ENCODE results near the gene PGAP3.
"Not testable (repeated sequence)": the region's sequence is repeated elsewhere in the genome, so short reads cannot be mapped to it uniquely, and the experiment has no call there.

Gene PGAP3

DNA sequence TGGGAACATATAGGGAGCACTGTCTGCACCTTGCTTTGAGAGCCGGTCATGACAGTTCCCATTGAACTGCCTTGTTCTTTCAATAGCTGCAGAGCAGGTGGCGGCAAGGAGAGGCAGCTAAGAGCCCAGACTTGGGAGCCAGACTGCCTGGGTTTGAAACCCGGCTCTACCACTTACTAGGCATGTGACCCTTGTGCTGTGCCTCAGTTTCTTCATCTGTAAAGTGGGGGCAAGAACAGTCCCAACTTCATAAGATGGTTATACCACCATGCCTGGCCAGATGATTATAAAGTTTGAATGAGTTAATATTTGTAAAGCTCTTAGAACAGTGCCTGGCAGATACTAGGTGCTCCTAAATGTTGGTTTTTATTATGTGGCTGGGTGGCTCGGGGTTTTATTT lies 26.4 kb upstream of the PGAP3 start:
- no peak for DNase-seq

GRCh38 chr17:39711851-39712250 lies 24.0 kb upstream of the PGAP3 start:
- no peak for DNase-seq

DNA sequence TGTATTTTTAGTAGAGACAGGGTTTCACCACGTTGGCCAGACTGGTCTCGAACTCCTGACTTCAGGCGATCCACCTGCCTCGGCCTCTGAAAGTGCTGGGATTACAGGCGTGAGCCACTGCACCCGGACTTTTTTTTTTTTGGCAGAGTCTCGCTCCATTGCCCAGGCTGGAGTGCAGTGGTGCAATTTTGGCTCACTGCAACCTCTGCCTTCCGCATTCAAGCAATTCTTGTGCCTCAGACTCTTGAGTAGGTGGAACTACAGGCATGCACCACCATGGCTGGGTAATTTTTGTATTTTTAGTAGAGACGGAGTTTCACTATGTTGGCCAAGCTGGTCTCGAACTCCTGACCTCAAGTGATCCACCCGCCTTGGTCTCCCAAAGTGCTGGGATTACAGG lies 23.2 kb upstream of the PGAP3 start:
- not testable (repeated sequence) for DNase-seq

- no peak for DNase-seq
Measured at GRCh38 chr17:39709998-39710964, 22.4 kb upstream of the PGAP3 start.

GRCh38 chr17:39709319-39709997 lies 21.6 kb upstream of the PGAP3 start:
- DNase-seq: no peak

DNA sequence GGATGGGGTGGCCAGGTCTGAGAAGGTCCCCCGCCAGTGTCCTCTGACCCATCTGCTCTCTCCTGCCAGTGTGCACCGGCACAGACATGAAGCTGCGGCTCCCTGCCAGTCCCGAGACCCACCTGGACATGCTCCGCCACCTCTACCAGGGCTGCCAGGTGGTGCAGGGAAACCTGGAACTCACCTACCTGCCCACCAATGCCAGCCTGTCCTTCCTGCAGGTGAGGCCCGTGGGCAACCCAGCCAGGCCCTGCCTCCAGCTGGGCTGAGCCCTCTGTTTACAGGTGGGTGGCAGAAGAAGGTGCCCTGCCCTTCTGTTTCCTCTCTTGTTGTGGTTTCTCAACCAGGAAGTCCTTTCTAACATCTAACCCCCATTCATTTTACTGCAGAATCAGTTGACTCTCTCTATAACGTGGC lies 19.1 kb upstream of the PGAP3 start:
- no peak for DNase-seq

- no peak for DNase-seq
Measured at GRCh38 chr17:39706383-39706782, 18.5 kb upstream of the PGAP3 start.

- no peak for DNase-seq
Measured at GRCh38 chr17:39705786-39706348, 18.0 kb upstream of the PGAP3 start.

DNA sequence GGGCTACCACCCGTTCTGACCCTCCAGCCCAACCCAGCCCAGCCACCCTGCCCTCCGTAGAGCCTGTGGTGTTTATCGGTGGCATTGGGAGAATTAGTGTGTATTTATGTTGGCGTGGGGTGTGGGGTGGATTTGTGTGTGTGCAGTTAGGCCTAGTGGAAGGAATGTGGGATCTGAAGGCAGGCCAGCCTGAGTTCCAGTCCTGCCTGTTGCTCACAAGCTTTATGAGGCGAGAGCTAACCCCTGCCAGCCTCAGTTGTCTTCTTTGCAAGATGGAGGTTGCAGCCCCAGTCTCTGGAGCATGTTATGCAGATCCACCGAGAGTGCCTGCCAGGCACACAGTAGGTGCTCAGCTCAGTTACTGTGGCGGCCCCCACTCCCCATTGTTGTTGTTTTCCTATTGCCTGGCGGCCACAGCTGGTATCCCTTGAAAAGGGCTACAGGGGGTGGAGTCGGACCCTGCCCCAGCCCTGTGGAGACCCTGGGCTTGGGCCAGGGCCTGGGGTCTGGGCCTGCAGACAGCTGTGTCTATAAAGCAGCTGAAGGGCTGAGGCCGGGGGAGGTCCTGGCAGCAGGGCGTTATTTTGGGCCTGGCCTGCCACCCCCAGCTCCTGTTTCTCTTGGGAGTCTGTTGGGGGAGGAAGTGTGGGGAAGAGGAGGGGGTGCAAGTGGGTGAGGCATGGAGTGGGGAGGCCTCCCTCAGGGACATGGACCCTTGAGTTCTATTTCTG lies 17.1 kb upstream of the PGAP3 start:
- no peak for DNase-seq

GRCh38 chr17:39703913-39704312 lies 16.1 kb upstream of the PGAP3 start:
- DNase-seq: no peak

DNA sequence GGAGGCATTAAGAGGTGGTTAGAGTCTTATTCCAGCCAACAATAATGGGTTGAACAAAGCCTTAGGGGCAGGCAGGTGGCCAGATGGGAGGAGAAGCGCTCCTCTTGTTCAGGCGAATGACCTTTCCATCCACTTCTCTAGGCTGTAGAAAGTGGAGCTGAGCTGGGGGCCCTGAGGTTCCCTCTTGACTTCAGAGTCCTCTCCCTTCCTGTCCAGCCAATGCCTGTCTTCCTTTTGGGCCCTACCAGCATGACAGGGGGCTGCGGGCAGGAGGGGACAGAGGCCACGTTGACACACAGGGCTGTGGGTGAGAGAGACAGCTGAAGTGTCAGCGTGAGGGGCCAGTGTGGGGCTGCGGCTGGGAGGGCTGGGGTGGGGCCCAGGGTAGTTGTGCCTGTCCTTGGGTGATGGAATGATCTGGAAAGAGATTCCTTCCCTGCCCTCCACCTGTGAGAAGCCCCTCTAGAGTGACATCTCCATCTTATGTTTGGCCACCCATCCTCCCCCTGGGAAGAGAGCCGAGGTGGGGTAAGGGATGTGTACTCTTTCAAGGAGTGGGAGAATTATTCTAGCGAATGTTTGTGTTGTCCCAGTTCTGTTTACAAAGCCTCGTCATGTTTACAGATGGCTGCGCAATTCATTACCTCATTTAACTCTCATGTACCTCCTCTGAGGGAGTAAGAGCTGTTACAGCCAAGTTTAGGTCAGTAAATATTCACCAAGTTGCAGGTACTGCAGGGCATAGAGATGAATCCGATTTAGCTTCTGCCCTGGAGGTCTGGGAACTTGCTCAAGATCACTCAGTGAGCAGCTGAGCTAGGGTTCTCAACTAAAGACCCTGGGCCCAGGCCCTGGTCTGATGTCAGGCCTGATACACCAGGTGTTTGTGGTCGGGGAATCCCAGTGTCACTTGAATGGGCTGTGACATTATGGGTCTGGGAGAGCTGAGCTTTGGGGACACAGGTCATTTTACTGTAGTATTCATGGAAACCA lies 15.3 kb upstream of the PGAP3 start:
- DNase-seq: no peak

DNA sequence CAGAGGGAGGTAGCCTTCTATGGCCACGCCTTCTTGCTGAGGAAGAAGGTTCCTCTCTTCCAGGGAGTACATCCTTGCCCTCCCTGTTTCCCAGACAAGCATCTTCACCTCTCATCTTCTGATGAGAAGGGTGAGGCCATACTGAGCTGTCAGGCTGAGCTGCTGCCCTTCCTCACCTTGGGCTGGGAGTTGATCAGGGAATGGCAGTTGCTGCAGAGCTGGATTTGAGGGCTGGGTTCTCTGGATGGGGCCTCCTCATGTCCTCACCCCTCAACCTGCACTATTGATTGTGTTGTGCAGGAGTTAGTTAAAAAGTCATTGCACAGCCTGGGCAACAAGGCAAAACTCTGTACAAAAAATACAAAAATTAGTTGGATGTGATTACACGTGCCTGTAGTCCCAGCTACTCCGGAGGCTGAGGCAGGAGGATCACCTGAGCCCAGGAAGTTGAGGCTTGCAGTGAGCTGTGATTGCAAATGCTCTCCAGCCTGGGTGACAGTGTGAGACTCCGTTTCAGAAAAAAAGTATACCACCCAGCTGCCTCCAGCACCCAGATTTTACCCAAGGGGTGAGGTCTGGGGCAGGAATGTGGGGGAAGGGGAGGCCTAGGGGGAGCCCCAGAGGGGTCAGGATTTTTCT lies 14.0 kb upstream of the PGAP3 start:
- DNase-seq: no peak

GRCh38 chr17:39701012-39701783 lies 13.3 kb upstream of the PGAP3 start:
- no peak for DNase-seq

DNA sequence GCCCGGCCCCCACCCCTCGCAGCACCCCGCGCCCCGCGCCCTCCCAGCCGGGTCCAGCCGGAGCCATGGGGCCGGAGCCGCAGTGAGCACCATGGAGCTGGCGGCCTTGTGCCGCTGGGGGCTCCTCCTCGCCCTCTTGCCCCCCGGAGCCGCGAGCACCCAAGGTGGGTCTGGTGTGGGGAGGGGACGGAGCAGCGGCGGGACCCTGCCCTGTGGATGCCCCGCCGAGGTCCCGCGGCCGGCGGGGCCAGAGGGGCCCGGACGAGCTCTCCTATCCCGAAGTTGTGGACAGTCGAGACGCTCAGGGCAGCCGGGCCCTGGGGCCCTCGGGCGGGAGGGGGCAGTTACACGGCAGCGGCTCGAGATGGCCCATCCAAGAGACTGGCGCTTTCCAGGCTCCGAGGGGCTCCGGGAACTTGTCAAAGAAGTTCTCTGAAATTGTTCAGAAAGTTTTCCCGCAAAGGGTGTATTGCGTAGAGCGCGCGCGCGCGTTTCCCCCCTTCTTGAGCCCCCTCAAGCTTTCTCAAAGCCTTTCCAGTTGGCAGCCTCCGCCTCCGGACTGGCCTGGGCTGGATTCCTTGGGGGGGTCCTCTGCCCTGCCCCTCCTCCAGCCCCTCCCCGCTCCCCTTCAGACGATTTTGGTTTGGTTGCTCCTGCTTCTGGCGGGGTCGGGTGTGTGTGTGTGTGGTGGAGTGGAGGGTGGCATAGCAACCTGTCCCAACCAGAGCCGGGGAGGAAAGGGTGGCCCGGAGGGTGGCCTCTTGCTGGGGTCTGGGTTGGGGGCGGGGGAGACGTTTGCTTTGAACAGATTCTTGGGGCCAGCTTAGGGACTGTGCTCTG lies 12.5 kb upstream of the PGAP3 start:
- no peak for DNase-seq

DNA sequence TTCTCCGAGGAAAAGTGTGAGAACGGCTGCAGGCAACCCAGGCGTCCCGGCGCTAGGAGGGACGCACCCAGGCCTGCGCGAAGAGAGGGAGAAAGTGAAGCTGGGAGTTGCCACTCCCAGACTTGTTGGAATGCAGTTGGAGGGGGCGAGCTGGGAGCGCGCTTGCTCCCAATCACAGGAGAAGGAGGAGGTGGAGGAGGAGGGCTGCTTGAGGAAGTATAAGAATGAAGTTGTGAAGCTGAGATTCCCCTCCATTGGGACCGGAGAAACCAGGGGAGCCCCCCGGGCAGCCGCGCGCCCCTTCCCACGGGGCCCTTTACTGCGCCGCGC lies 11.9 kb upstream of the PGAP3 start, which contains the start of gene ERBB2:
Gene ERBB2 (plus strand): TSS at position 247 of the 330 bp plus-strand sequence. CDS start 175 bp downstream, outside the sequence.
- DNase-seq: no peak

DNA sequence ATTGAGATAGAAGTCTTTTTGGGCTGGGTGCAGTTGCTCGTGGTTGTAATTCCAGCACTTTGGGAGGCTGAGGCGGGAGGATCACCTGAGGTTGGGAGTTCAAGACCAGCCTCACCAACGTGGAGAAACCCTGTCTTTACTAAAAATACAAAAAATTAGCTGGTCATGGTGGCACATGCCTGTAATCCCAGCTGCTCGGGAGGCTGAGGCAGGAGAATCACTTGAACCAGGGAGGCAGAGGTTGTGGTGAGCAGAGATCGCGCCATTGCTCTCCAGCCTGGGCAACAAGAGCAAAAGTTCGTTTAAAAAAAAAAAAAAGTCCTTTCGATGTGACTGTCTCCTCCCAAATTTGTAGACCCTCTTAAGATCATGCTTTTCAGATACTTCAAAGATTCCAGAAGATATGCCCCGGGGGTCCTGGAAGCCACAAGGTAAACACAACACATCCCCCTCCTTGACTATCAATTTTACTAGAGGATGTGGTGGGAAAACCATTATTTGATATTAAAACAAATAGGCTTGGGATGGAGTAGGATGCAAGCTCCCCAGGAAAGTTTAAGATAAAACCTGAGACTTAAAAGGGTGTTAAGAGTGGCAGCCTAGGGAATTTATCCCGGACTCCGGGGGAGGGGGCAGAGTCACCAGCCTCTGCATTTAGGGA lies 11.4 kb upstream of the PGAP3 start:
- not testable (repeated sequence) for DNase-seq

DNA sequence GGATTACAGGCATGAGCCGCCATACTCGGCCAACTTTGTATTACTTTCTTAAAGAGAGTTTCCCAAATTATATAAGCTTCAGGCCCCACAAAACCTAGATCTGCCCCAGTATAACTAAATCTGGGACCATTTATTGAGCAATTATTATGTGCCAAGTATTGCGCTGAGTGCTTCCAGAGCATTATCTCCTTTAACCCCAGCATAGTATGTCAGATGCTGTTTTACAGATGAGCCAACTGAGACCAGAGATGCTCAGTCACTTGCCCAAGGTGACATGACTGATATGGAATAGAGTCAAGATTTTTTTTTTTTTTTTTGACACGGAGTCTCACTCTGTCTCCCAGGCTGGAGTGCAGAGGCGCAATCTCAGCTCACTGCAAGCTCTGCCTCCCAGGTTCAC lies 10.1 kb upstream of the PGAP3 start:
- no peak for DNase-seq

DNA sequence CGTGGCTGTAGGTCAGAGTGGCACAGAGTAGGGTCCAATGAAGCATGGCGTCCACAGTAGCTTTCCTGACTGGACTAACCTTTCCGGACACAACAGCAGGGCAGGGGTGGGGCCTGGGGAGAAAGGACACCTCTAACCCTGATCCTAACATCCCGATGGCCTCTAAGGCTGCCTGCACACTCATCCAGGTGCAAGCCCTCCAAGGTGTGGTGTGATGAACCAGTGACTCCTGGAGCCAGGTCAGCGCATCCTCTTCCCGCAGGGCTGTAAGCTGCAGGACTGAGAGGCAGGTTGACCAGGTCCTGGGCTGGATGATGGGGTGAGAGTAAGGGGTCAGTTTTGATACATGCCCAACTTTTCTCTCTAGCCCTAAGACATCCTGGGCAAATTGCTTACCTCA lies 8.9 kb upstream of the PGAP3 start:
- no peak for DNase-seq

GRCh38 chr17:39695089-39695474 lies 7.2 kb upstream of the PGAP3 start:
- DNase-seq: no peak
